ENCODE measurements around the gene ECPAS. TPM values are rescaled to one million over a fixed set of nuclear protein-coding genes. Genes with fewer than 3 reads are reported as not detected.

Gene ECPAS
- total RNA-seq, 1 experiment from 2014 or later = 71.1 TPM

GRCh38 chr9:111375062-111375461 lies 109.1 kb downstream of the ECPAS start:
- H3K9ac ChIP-seq (ENCODE audit: low read length) = no peak overlapping the region
- ChIA-PET CTCF (no interaction called here), RAD21 (ENCODE audit: low non-redundant PET in 1 of 2, low total read pairs in 2 of 2, uncharacterized antibody in 2 of 2, unreplicated experiment in 2 of 2) (no interaction called here), POLR2A (no interaction called here)
- no peak overlapping the region for H3K27ac ChIP-seq (ENCODE audit: low read depth, low read length)
- H3K36me3 ChIP-seq (ENCODE audit: control insufficient read depth in 1 of 2, insufficient read depth in 2 of 2, low read length in 2 of 2) = peaks cover 5 to 52% of the 10 kb centered on the region in 2 experiments
- no peaks in the 10 kb centered on the region for H4K20me1 ChIP-seq (ENCODE audit: insufficient read depth)
- intact Hi-C loops (cut with micrococcal nuclease) = no loop called here
- no peak for TF ChIP-seq MAX (IDR thresholded peaks at IDR 0.05)
- no peak for TF ChIP-seq ZBTB33 (IDR thresholded peaks at IDR 0.05; ENCODE audit: extremely low read depth, insufficient replicate concordance, low read length)
- no peak for TF ChIP-seq FOSL1 (IDR thresholded peaks at IDR 0.05; ENCODE audit: low read depth)
- TF ChIP-seq SIN3A (IDR thresholded peaks at IDR 0.05; ENCODE audit: low read depth) = no peak
- TF ChIP-seq EGR1 (IDR thresholded peaks at IDR 0.05; ENCODE audit: low read depth) = no peak
- ATAC-seq (no peak), DNase-seq (ENCODE audit: low read depth, low spot score) (no peak)
- H3K4me1 ChIP-seq (ENCODE audit: control insufficient read depth in 1 of 2, insufficient read depth in 2 of 2, low read length in 2 of 2) = no peaks in the 10 kb centered on the region
- BruUV-seq (replicated peaks) = no TSS peak
- H3K4me2 ChIP-seq (ENCODE audit: low read length) = no peak overlapping the region
- no peaks in the 10 kb centered on the region for H3K9me3 ChIP-seq (ENCODE audit: control insufficient read depth in 1 of 2, insufficient read depth in 1 of 2, low read depth in 1 of 2, low read length in 2 of 2)
- H3K27me3 ChIP-seq (ENCODE audit: insufficient read depth, low read length) = no peaks in the 10 kb centered on the region
- no peaks in the 10 kb centered on the region for H3K79me2 ChIP-seq (ENCODE audit: insufficient read depth, low read length)
- no peaks in the 10 kb centered on the region for H3K9me2 ChIP-seq (ENCODE audit: insufficient read depth)
- no peak overlapping the region for H2AFZ ChIP-seq (ENCODE audit: low read depth, low read length, poor library complexity, severe bottlenecking)
- H3K4me3 ChIP-seq (replicated peaks in 1 of 2; ENCODE audit: low read depth in 1 of 2, low read length in 2 of 2) = no peak overlapping the region

GRCh38 chr9:111372297-111372696 lies 111.9 kb downstream of the ECPAS start:
- no peak overlapping the region for H2AFZ ChIP-seq (ENCODE audit: low read depth, low read length, poor library complexity, severe bottlenecking)
- no peak overlapping the region for H3K4me2 ChIP-seq (ENCODE audit: low read length)
- H3K4me1 ChIP-seq (ENCODE audit: control insufficient read depth in 1 of 2, insufficient read depth in 2 of 2, low read length in 2 of 2) = no peaks in the 10 kb centered on the region
- H4K20me1 ChIP-seq (ENCODE audit: insufficient read depth) = no peaks in the 10 kb centered on the region
- ChIA-PET RAD21 (ENCODE audit: low non-redundant PET in 1 of 2, low total read pairs in 2 of 2, uncharacterized antibody in 2 of 2, unreplicated experiment in 2 of 2) (no interaction called here), CTCF (no interaction called here), POLR2A (no interaction called here)
- no peaks in the 10 kb centered on the region for H3K9me3 ChIP-seq (ENCODE audit: control insufficient read depth in 1 of 2, insufficient read depth in 1 of 2, low read depth in 1 of 2, low read length in 2 of 2)
- no peak overlapping the region for H3K9ac ChIP-seq (ENCODE audit: low read length)
- peaks cover 15 to 55% of the 10 kb centered on the region in 2 experiments for H3K36me3 ChIP-seq (ENCODE audit: control insufficient read depth in 1 of 2, insufficient read depth in 2 of 2, low read length in 2 of 2)
- DNase-seq (ENCODE audit: low read depth, low spot score) = no peak
- no peak overlapping the region for H3K4me3 ChIP-seq (replicated peaks in 1 of 2; ENCODE audit: low read depth in 1 of 2, low read length in 2 of 2)
- BruUV-seq (replicated peaks) = no TSS peak
- intact Hi-C loops (cut with micrococcal nuclease) = no loop called here
- no peaks in the 10 kb centered on the region for H3K9me2 ChIP-seq (ENCODE audit: insufficient read depth)
- no peak for ATAC-seq
- no peak overlapping the region for H3K27ac ChIP-seq (ENCODE audit: low read depth, low read length)
- H3K79me2 ChIP-seq (ENCODE audit: insufficient read depth, low read length) = no peaks in the 10 kb centered on the region
- H3K27me3 ChIP-seq (ENCODE audit: insufficient read depth, low read length) = no peaks in the 10 kb centered on the region
- TF ChIP-seq ZNF274 (IDR thresholded peaks at IDR 0.05; ENCODE audit: low read depth, low read length) (no peak), ATF3 (IDR thresholded peaks at IDR 0.05) (no peak), YY1 (IDR thresholded peaks at IDR 0.05; ENCODE audit: extremely low read depth, insufficient replicate concordance, low read depth, low read length) (no peak), TCF7L2 (IDR thresholded peaks at IDR 0.05; ENCODE audit: borderline replicate concordance, extremely low read depth, insufficient read depth, insufficient read length) (no peak), POLR2AphosphoS5 (IDR thresholded peaks at IDR 0.05; ENCODE audit: low read depth, low read length) (no peak), REST (IDR thresholded peaks at IDR 0.05; ENCODE audit: low read depth) (no peak), CBX3 (IDR thresholded peaks at IDR 0.05; ENCODE audit: low read depth) (no peak), FOSL1 (IDR thresholded peaks at IDR 0.05; ENCODE audit: low read depth) (no peak)

All from HCT116 (cell line).